K562 (cell line): ENCODE results near the gene HBM. TPM values are rescaled to one million over a fixed set of nuclear protein-coding genes. Genes with fewer than 3 reads are reported as not detected.

Source experiments
- CREB3 ChIP-seq: fragments of 450-650 bp; conservative IDR thresholded peaks from 2 replicates; pipeline ENCODE4 v1.6.1; 2016; ENCODE audit warnings: missing genetic modification characterization, low read depth, mild to moderate bottlenecking, missing compliant biosample characterization, moderate library complexity
- FOXP1 ChIP-seq: sonication (generic); formaldehyde crosslinking; IDR thresholded peaks from 2 replicates; pipeline ENCODE4 v1.8.0; 2022; ENCODE audit warnings: mild to moderate bottlenecking, missing genetic modification reagents
- HEY1 ChIP-seq: fragments of 250-450 bp; sonication (Bioruptor Pico); IDR thresholded peaks from 2 replicates; pipeline ENCODE4 v1.5.0; 2020; ENCODE audit warnings: mild to moderate bottlenecking, moderate library complexity, borderline replicate concordance
- HIVEP1 ChIP-seq: fragments of 250-450 bp; sonication (Bioruptor Pico); IDR thresholded peaks from 2 replicates; pipeline ENCODE4 v1.4.0; 2020; ENCODE audit warnings: mild to moderate bottlenecking
- LCOR ChIP-seq: sonication (generic); formaldehyde crosslinking; IDR thresholded peaks from 2 replicates; pipeline ENCODE4 v1.8.0; 2022; ENCODE audit warnings: mild to moderate bottlenecking, missing genetic modification reagents
- MNT ChIP-seq, 2 experiments: fragments of 450-650 bp; conservative IDR thresholded peaks; 2 replicates each; pipeline ENCODE4 v1.6.1; 2017; ENCODE audit warnings: mild to moderate bottlenecking in 2 of 2, moderate library complexity in 2 of 2
- NEUROD1 ChIP-seq: fragments of 150-350 bp; IDR thresholded peaks from 2 replicates; pipeline ENCODE4 v1.6.1; 2014; ENCODE audit warnings: borderline replicate concordance, low read length, low read depth; ENCODE audit not compliant: partially characterized antibody
- PHF8 ChIP-seq: fragments of 200-600 bp; sonication (generic); IDR thresholded peaks from 2 replicates; pipeline ENCODE4 v1.6.1; 2012; ENCODE audit warnings: mixed run types, mild to moderate bottlenecking, inconsistent platforms, low read length, moderate library complexity, borderline replicate concordance
- PTRF ChIP-seq: fragments of 450-650 bp; IDR thresholded peaks from 2 replicates; pipeline ENCODE4 v1.6.1; 2016; ENCODE audit warnings: mild to moderate bottlenecking, missing genetic modification characterization, missing compliant biosample characterization
- PTTG1 ChIP-seq: fragments of 450-650 bp; IDR thresholded peaks from 2 replicates; pipeline ENCODE4 v1.6.1; 2016; ENCODE audit warnings: low read depth, mild to moderate bottlenecking, missing genetic modification characterization, missing compliant biosample characterization
- SAP30 ChIP-seq: fragments of 200-600 bp; sonication (generic); IDR thresholded peaks from 2 replicates; pipeline ENCODE4 v1.6.1; 2012; ENCODE audit warnings: borderline replicate concordance, low read depth, mild to moderate bottlenecking, moderate library complexity, low read length, control low read depth, inconsistent platforms; ENCODE audit not compliant: insufficient read depth, poor library complexity, severe bottlenecking
- SRF ChIP-seq, 2 experiments: fragments of 250-450, 450-650 bp in 1 of 2; sonication (Bioruptor Pico) in 1 of 2; sonication (generic) in 1 of 2; formaldehyde crosslinking; IDR thresholded peaks; 2 replicates each; pipeline versions ENCODE4 v1.5.0 to v1.5.1; 2020 to 2022; ENCODE audit warnings: mild to moderate bottlenecking in 1 of 2, missing genetic modification reagents in 1 of 2
- ZFP91 ChIP-seq: sonication (generic); formaldehyde crosslinking; IDR thresholded peaks from 2 replicates; pipeline ENCODE4 v1.8.0; 2022; ENCODE audit warnings: mild to moderate bottlenecking, missing genetic modification reagents
- ZNF124 ChIP-seq: sonication (generic); formaldehyde crosslinking; IDR thresholded peaks from 2 replicates; pipeline ENCODE4 v1.8.1; 2022; ENCODE audit warnings: missing genetic modification reagents
- ZNF165 ChIP-seq: fragments of 250-450 bp; sonication (Bioruptor Pico); IDR thresholded peaks from 2 replicates; pipeline ENCODE4 v1.4.0; 2020; ENCODE audit warnings: borderline replicate concordance
- ZNF518B ChIP-seq: fragments of 250-450 bp; sonication (Bioruptor Pico); IDR thresholded peaks from 2 replicates; pipeline ENCODE4 v1.5.0; 2021; ENCODE audit warnings: mild to moderate bottlenecking, moderate library complexity
- ZNF644 ChIP-seq: fragments of 200-800 bp; sonication (Bioruptor generic); IDR thresholded peaks from 2 replicates; pipeline ENCODE4 v1.6.1; 2016; ENCODE audit warnings: low read depth, missing genetic modification characterization, missing compliant biosample characterization
- ZNF696 ChIP-seq: fragments of 250-450 bp; sonication (Bioruptor Pico); conservative IDR thresholded peaks from 2 replicates; pipeline ENCODE4 v1.4.0; 2020; ENCODE audit warnings: mild to moderate bottlenecking, moderate library complexity
- polyA plus RNA-seq, 8 experiments: library from polyadenylated mRNA; depleted of rRNA in 4 of 8; stranded (reverse) in 5 of 8; unstranded in 3 of 8; fragments of >200 nt; fragmentation: Nextera tagmentation in 2 of 8; fragmentation: Illumina TruSeq in 1 of 8; extraction: Ambion mirVana in 2 of 8; extraction: Trizol in 1 of 8; gene quantifications; 2 replicates each; pipeline versions ENCODE4 v1.2.1 to v1.2.3, GENCODE V29; 2011 to 2014; ENCODE audit warnings: inconsistent platforms in 1 of 8, missing spikeins in 1 of 8
- total RNA-seq, 7 experiments: library from RNA; depleted of rRNA in 6 of 7; stranded (reverse); fragments of >200 nt in 6 of 7; fragmentation: Illumina TruSeq in 2 of 7; extraction: Trizol in 2 of 7; gene quantifications; 2 replicates each; pipeline versions ENCODE4 v1.2.1 to v1.2.3, GENCODE V29; 2011 to 2021; ENCODE audit warnings: low replicate concordance in 1 of 7

Gene HBM
- total and polyA plus RNA-seq, 9 of the 15 experiments (the other 6 are each of a cell fraction or from before 2014, with no cell fraction given): not detected

- TF ChIP-seq SRF (CRISPR knock-in tag; IDR thresholded peaks at IDR 0.05) (no peak), ZNF696 (CRISPR knock-in tag) (no peak), HIVEP1 (CRISPR knock-in tag) (no peak), ZNF644 (no peak), ZNF124 (CRISPR knock-in tag) (no peak), HEY1 (CRISPR knock-in tag) (no peak), LCOR (CRISPR knock-in tag) (no peak), ZFP91 (CRISPR knock-in tag) (no peak), PHF8 (no peak), ZNF518B (CRISPR knock-in tag) (no peak), SAP30 (peak; percentile 16), FOXP1 (CRISPR knock-in tag) (0 out of 2 replicates have a peak, but pooled peaks have one; percentile 31), PTRF (tag) (0 out of 2 replicates have a peak, but pooled peaks have one; percentile 13), ZNF165 (CRISPR knock-in tag) (0 out of 2 replicates have a peak, but pooled peaks have one; percentile 33), MNT (conservative IDR thresholded peaks at IDR 0.05) (no peak), NEUROD1 (no peak), PTTG1 (no peak), CREB3 (tag) (0 out of 2 replicates have a peak, but pooled peaks have one; percentile 65)
These were observed 45.8 kb upstream of the HBM start (continued) for GRCh38 chr16:119835-120491.
